ENCODE data around the gene MAL.

Gene MAL

DNA sequence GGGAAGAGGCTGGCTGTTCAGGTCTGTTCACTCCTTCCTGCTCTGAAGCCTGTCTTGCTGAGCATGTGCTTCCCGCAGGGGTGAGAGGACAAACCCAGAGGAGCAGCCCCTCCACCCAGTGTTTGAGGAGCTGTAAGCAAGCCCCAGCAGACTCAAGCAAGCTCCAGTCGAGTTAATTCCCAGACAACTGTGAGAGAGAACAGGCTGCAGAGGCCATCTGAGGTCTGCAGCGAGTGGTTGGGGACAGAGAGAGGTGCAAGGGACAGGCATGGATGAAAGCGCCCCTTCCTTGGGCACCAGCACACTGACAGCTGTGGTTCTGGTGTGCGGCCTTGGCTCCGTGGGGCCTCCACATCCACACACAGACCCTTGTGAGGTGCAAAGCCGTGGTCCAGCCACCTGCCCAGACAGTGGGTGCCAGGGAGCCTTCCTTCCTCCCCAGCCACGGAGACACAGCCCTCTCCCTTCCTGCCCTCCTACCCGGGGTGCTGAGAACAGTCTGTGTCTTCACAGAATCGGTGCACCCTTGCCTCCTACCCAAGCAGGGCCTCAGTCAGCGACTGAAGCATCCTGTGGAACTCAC, 36.2 kb downstream of the MAL start:
- no peak overlapping the region for H3K9ac ChIP-seq (ENCODE audit: low read depth, low read length)
- H3K27ac ChIP-seq (ENCODE audit: low read length) = no peak overlapping the region
- 0 out of 2 replicates have a peak, but pooled peaks cover 5% of the 10 kb centered on the region for H3K27me3 ChIP-seq (ENCODE audit: insufficient read depth, low read length)
- H3K9me3 ChIP-seq (ENCODE audit: insufficient read depth, low read depth, low read length) = no peaks in the 10 kb centered on the region
- H3K4me1 ChIP-seq (ENCODE audit: insufficient read depth, low read length) = peaks cover 7% of the 10 kb centered on the region; the same call in 1 of the 2 replicates
- H3K4me3 ChIP-seq (ENCODE audit: low read length) = no peak overlapping the region
- H3K36me3 ChIP-seq (ENCODE audit: insufficient read depth, low read depth, low read length) = no peaks in the 10 kb centered on the region

DNA sequence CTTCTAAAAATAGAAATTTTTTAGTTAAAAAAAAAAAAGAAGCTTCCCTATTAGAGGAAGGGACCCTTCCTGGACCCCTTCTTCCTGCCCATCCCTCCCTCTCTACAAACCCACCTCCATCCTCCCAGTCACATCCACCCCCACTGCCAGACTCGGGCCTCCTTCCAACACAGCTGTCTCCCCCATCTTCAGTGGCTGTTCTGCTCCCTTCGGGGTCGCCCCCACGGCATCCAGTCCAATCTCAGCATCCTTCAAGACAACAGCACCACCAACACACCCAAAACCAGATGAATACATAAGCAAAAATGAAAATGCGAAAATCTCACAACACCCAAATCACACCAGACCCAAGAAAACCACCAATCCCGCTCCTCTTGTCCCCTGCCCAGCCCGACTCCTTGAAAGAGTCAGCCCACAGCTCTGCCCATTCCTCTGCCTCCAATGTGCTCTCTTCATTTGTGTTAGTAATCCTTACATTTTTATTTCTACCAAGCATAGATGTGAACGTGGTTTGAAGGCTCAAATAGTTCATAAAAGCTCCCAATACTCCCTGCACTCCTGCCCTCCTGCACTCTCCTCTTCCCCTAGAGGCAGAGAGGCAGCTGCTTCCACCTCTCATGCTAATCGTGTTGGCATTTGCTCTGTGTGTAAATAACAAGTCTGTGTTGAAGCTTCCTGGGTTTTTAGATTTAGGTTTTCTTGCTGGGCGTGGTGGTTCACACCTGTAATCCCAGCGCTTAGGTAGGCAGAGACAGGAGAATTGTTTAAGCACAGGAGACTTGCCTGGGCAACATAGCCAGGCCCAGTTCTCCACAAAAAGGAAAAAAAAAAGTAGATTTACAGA, 37.0 kb downstream of the MAL start:
- Histone ChIP-seq H3K27me3 (ENCODE audit: insufficient read depth, low read length) (0 out of 2 replicates have a peak, but pooled peaks cover 5% of the 10 kb centered on the region), H3K4me3 (ENCODE audit: low read length) (no peak overlapping the region), H3K36me3 (ENCODE audit: insufficient read depth, low read depth, low read length) (no peaks in the 10 kb centered on the region), H3K9me3 (ENCODE audit: insufficient read depth, low read depth, low read length) (no peaks in the 10 kb centered on the region), H3K9ac (ENCODE audit: low read depth, low read length) (no peak overlapping the region), H3K4me1 (ENCODE audit: insufficient read depth, low read length) (peaks cover 7% of the 10 kb centered on the region; the same call in 1 of the 2 replicates), H3K27ac (ENCODE audit: low read length) (no peak overlapping the region)

DNA sequence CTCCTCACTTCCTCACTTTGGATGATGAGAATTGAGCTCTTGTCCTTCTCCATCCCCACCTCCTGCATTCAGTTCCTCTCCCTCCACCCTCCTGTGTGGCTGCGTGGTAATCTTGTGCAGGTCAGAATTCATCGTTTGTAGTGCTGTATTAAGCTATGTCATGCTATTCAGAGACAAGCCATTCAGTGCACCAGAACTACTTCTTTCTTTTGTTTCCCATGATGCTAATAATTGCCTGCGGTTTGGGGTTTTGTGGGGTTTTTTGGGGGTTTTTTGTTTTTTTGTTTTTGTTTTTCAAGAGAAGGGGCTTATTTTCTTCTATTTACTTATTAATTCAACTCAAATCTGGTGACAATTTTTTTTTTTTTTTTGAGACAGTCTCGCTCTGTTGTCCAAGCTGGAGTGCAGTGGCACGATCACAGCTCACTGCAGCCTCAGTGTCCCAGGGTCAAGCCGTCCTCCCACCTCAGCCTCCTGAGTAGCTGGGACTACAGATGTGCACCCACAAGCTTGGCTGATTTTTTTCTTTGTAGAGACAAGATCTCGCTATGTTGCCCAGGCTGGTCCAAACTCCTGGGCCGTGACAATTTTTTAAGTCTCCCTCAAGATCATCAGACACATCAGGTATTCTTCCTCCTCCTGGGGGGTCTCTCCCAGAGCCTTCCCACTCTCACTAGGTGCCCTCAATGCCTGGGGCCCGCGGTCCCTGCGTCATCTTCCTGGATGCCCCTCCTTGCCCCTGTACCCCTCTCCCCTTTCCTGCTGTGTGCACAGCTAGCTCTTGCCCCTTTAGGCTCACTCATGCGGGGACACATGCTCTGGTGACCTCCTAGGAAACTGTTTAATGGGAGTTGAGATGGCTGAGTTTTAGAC, 37.8 kb downstream of the MAL start:
- H3K27ac ChIP-seq (ENCODE audit: low read length) = no peak overlapping the region
- H3K4me1 ChIP-seq (ENCODE audit: insufficient read depth, low read length) = peaks cover 7% of the 10 kb centered on the region; the same call in 1 of the 2 replicates
- no peaks in the 10 kb centered on the region for H3K9me3 ChIP-seq (ENCODE audit: insufficient read depth, low read depth, low read length)
- no peak overlapping the region for H3K9ac ChIP-seq (ENCODE audit: low read depth, low read length)
- H3K27me3 ChIP-seq (ENCODE audit: insufficient read depth, low read length) = 0 out of 2 replicates have a peak, but pooled peaks cover 5% of the 10 kb centered on the region
- H3K36me3 ChIP-seq (ENCODE audit: insufficient read depth, low read depth, low read length) = no peaks in the 10 kb centered on the region
- no peak overlapping the region for H3K4me3 ChIP-seq (ENCODE audit: low read length)

DNA sequence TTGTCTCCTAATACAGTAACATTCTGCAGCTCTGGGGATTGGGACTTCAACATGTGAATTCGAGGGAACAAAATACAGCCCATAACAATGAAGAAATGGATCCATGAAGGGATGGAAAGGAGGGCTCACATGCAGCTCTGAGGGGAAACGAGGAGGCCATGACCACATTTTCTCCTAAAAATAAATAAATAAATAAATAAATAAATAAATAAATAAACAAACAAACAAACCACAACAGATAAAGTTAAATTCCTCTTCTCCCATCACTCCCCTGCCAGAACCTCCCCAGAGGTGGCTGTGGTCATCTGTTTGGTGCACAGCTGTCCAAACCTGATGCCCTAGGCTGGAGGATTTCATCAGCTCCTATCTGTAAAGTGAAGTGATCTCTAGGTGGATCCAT, 42.7 kb downstream of the MAL start:
- Histone ChIP-seq H3K9me3 (ENCODE audit: insufficient read depth, low read depth, low read length) (no peaks in the 10 kb centered on the region), H3K36me3 (ENCODE audit: insufficient read depth, low read depth, low read length) (no peaks in the 10 kb centered on the region), H3K4me3 (ENCODE audit: low read length) (no peak overlapping the region), H3K4me1 (ENCODE audit: insufficient read depth, low read length) (no peaks in the 10 kb centered on the region; the same call in 1 of the 2 replicates), H3K9ac (ENCODE audit: low read depth, low read length) (no peak overlapping the region), H3K27me3 (ENCODE audit: insufficient read depth, low read length) (no peaks in the 10 kb centered on the region), H3K27ac (ENCODE audit: low read length) (no peak overlapping the region)

DNA sequence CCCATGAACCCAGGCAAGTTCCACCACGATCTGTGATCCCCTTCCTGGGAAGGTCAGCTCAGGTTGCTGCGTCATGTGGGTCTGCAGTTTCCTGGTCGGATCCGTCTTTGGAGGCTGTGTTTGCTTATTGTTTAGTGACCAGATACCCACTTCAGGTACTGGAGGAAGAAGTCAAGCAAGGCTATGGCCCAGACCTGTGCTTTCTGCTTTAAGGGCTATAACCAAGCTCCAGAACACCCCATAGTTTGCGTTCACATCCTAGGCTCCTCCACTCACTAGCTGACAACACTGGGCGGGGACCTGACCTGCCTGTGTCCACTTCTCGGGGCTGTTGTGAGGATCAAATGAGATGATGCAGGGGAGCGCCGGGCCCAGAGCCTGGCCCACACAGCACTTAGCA, 44.0 kb downstream of the MAL start:
- H3K9me3 ChIP-seq (ENCODE audit: insufficient read depth, low read depth, low read length) = no peaks in the 10 kb centered on the region
- H3K27ac ChIP-seq (ENCODE audit: low read length) = no peak overlapping the region
- H3K27me3 ChIP-seq (ENCODE audit: insufficient read depth, low read length) = no peaks in the 10 kb centered on the region

DNA sequence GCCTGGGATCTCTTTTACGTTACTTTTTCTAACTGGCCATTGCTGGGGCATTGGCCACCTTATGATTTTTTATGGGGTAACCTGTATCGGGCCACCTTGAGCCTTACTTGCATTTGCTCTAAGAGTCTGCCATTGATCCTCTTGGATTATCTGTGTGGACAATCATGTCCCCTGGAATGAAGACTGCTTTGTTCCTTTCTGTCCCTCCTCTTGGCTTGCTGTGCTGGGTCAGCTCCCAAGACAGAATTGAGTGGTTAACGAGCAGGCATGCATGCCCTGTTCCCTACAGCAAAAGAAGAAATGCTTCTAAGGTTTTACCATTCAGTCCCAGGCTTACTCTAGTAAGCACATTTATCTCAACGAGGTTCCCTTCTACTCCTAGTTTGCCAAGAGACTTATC, 46.3 kb downstream of the MAL start:
- H3K27ac ChIP-seq (ENCODE audit: low read length) = no peak overlapping the region
- H3K36me3 ChIP-seq (ENCODE audit: insufficient read depth, low read depth, low read length) = no peaks in the 10 kb centered on the region
- no peaks in the 10 kb centered on the region for H3K9me3 ChIP-seq (ENCODE audit: insufficient read depth, low read depth, low read length)
- H3K4me3 ChIP-seq (ENCODE audit: low read length) = no peak overlapping the region
- H3K4me1 ChIP-seq (ENCODE audit: insufficient read depth, low read length) = no peaks in the 10 kb centered on the region
- peaks cover 15% of the 10 kb centered on the region; the same call in 1 of the 2 replicates for H3K27me3 ChIP-seq (ENCODE audit: insufficient read depth, low read length)
- H3K9ac ChIP-seq (ENCODE audit: low read depth, low read length) = no peak overlapping the region

More for the DNA sequence above, 44.0 kb downstream of the MAL start:
- Histone ChIP-seq H3K9ac (ENCODE audit: low read depth, low read length) (no peak overlapping the region), H3K4me3 (ENCODE audit: low read length) (no peak overlapping the region), H3K36me3 (ENCODE audit: insufficient read depth, low read depth, low read length) (no peaks in the 10 kb centered on the region), H3K4me1 (ENCODE audit: insufficient read depth, low read length) (no peaks in the 10 kb centered on the region)

DNA sequence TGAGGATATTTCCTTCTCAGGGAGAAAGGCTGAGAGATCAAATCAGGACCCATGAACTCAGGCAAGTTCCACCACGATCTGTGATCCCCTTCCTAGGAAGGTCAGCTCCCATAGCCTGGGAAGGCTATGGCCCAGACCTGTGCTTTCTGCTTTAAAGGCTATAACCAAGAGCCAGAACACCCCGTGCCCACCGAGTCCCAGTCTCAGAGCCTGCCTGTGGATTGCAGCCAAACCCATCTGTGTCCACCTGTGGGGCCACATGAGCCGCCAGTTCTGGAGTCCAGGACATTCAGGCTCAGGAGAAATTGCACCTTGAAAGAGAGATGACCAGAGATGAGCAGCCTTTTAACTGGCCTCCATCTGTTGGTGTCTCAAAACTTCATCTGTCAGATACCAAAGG, 46.9 kb downstream of the MAL start:
- H3K27ac ChIP-seq (ENCODE audit: low read length) = no peak overlapping the region
- no peaks in the 10 kb centered on the region for H3K4me1 ChIP-seq (ENCODE audit: insufficient read depth, low read length)
- peaks cover 20% of the 10 kb centered on the region; the same call in 1 of the 2 replicates for H3K27me3 ChIP-seq (ENCODE audit: insufficient read depth, low read length)
- no peaks in the 10 kb centered on the region for H3K9me3 ChIP-seq (ENCODE audit: insufficient read depth, low read depth, low read length)
- no peaks in the 10 kb centered on the region for H3K36me3 ChIP-seq (ENCODE audit: insufficient read depth, low read depth, low read length)
- H3K4me3 ChIP-seq (ENCODE audit: low read length) = no peak overlapping the region
- no peak overlapping the region for H3K9ac ChIP-seq (ENCODE audit: low read depth, low read length)

DNA sequence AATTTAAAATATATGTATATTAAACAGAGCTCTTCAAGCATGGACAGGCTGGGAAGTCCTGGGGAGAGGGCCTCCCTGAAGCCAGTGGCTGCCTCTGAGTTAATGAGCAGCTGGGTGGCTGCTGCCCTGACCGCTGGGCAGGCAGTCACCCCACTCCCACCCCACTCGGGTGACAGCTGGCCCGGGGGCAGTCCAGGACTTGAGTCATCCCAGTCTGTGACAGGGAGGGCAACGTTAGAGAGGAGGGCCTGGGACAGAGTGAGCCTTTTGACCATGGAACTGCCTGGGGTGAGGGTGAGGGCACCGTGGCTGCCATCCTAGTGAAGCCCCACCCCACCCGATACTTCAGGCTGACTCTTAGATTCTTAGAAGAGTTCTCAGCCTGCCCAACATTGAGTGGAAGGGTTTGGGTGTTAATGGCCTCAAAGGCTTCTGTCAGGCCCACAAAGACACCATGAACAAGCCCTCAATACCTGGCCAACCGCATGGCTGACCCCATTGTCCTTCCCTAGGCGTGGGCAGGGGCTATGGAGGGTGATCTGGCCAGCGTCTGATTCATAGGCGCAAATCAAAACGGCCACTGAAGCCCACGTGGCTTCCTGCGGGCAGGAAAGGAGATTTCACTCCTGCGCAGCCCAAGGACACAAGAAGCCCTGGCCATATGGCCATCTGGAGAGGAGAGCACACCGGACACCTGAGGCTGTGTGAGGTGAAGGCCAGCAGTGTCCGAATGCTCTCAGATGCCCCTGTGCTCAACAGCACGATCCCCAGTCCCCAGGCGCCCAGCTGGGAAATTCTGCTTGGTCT, 48.6 kb downstream of the MAL start:
- Histone ChIP-seq H3K4me1 (ENCODE audit: insufficient read depth, low read length) (peaks cover 3% of the 10 kb centered on the region; the same call in 1 of the 2 replicates), H3K4me3 (ENCODE audit: low read length) (no peak overlapping the region), H3K9me3 (ENCODE audit: insufficient read depth, low read depth, low read length) (no peaks in the 10 kb centered on the region), H3K36me3 (ENCODE audit: insufficient read depth, low read depth, low read length) (no peaks in the 10 kb centered on the region), H3K9ac (ENCODE audit: low read depth, low read length) (no peak overlapping the region), H3K27ac (ENCODE audit: low read length) (no peak overlapping the region), H3K27me3 (ENCODE audit: insufficient read depth, low read length) (peaks cover 34% of the 10 kb centered on the region; the same call in 1 of the 2 replicates)

DNA sequence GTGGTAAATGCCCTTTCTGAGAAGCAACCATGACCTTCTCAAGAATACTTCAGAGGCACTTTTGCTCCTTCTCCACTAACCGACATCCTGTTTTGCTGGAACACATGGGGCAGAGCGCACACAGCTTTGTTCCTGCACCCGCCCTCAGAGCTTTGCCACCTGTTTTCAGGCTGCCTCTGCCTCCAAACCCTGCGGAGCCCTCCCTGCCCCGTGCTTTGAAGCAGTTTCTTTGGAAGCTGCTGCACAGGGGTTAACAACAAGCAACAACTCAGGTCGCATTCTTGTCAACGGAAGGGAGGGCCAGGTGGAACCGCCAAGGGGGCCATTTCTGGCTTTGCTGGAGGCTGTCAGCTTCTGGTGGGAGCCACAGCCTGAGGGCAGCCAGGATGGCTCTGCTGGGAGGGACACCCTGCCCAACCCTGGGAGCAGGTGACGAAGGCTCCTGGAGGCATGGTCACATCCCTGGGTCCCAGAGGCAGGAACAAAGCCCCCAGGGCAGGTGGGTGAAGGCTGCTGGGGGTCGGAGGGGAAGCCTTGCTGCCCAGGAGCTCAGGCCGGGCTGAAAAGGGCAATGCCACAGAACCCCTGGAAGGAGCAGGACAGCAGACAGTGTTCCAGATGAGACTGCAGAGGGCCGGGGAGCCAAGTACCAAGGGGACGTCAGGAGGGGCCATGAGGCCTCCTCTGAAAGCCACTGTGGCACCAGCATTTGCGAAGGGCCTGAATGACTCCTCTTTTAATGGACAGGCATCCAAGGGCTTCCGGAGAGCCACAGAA, 49.3 kb downstream of the MAL start:
- Histone ChIP-seq H3K4me1 (ENCODE audit: insufficient read depth, low read length) (peaks cover 7% of the 10 kb centered on the region; the same call in 1 of the 2 replicates), H3K27me3 (ENCODE audit: insufficient read depth, low read length) (peaks cover 34% of the 10 kb centered on the region; the same call in 1 of the 2 replicates), H3K27ac (ENCODE audit: low read length) (no peak overlapping the region)

DNA sequence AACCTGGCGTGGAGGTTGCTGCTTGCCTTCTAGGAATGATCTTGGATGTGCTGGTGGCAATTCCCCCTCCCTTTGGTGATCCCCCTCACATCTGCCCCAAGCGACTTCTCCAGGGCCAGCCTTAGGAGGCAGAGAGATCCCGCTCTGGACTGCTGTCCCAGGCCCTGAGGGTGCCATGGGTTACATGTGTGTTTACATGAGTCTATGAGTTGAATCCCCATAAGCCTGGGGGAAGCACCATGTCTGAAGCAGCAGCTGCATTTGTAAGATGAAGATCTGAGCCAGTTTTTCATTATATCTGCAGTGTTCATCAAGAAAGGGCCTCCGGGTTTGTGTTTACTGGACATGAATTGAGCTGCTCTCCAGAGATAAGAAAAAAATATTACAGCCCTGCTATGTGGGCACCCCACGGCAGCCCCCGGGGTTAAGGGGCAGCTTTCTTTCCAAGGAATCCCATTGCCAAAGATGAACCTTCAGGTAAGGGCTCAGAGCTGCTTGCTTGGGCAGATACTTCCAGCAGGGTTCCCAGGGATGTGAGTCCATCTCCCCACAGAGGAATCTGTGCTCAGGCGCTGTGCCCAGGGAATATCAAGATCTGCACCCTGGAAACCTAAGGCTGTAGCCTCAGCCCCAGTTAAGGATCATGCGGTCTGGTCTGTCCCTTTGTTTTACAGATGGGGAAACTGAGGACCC, 50.1 kb downstream of the MAL start:
- Histone ChIP-seq H3K36me3 (ENCODE audit: insufficient read depth, low read depth, low read length) (no peaks in the 10 kb centered on the region), H3K4me3 (ENCODE audit: low read length) (no peak overlapping the region), H3K9me3 (ENCODE audit: insufficient read depth, low read depth, low read length) (no peaks in the 10 kb centered on the region; the same call in 1 of the 2 replicates), H3K4me1 (ENCODE audit: insufficient read depth, low read length) (peaks cover 7% of the 10 kb centered on the region; the same call in 1 of the 2 replicates), H3K9ac (ENCODE audit: low read depth, low read length) (no peak overlapping the region), H3K27ac (ENCODE audit: low read length) (no peak overlapping the region), H3K27me3 (ENCODE audit: insufficient read depth, low read length) (peaks cover 34% of the 10 kb centered on the region; the same call in 1 of the 2 replicates)

More for the DNA sequence above, 49.3 kb downstream of the MAL start:
- Histone ChIP-seq H3K4me3 (ENCODE audit: low read length) (no peak overlapping the region), H3K9me3 (ENCODE audit: insufficient read depth, low read depth, low read length) (no peaks in the 10 kb centered on the region), H3K9ac (ENCODE audit: low read depth, low read length) (no peak overlapping the region), H3K36me3 (ENCODE audit: insufficient read depth, low read depth, low read length) (no peaks in the 10 kb centered on the region)

Measured in iPS-20b (cell line).